ENCODE measurements around the gene ST6GAL1.
"Not testable (repeated sequence)": the region's sequence is repeated elsewhere in the genome, so short reads cannot be mapped to it uniquely, and the experiment has no call there.

The ST6GAL1 gene

GRCh38 chr3:186990277-186990676, 60.0 kb downstream of the ST6GAL1 start:
- H3K4me1 ChIP-seq (ENCODE audit: control insufficient read depth in 1 of 2, insufficient read depth in 2 of 2, low read length in 2 of 2), result no peaks in the 10 kb centered on the region

GRCh38 chr3:186990878-186991308, 60.6 kb downstream of the ST6GAL1 start:
- no CpG with 5 or more reads among the region's 5 CpGs for WGBS (ENCODE audit: extremely low coverage, insufficient coverage, insufficient read length)
- H3K4me2 ChIP-seq (ENCODE audit: low read length), result no peak overlapping the region

More at GRCh38 chr3:186990277-186990676, 60.0 kb downstream of the ST6GAL1 start:
- Histone ChIP-seq H3K4ac (ENCODE audit: low read depth, low read length) (no peak overlapping the region), H4K8ac (ENCODE audit: low read depth, low read length) (no peak overlapping the region), H3K36me3 (ENCODE audit: control insufficient read depth in 1 of 2, insufficient read depth in 2 of 2, low read length in 2 of 2) (no peaks in the 10 kb centered on the region), H2BK5ac (ENCODE audit: low read depth, low read length, poor library complexity) (no peak overlapping the region), H3K79me1 (ENCODE audit: low read length) (no peaks in the 10 kb centered on the region), H4K91ac (ENCODE audit: low read depth, low read length) (no peak overlapping the region), H3K4me2 (ENCODE audit: low read length) (no peak overlapping the region), H3K23ac (ENCODE audit: low read length) (no peak overlapping the region), H3K27me3 (ENCODE audit: insufficient read depth, low read length) (no peaks in the 10 kb centered on the region), H4K12ac (ENCODE audit: low read depth, low read length) (no peak overlapping the region), H3K9me3 (ENCODE audit: insufficient read depth, low read depth, low read length) (no peaks in the 10 kb centered on the region), H2BK120ac (ENCODE audit: insufficient read depth, low read length, poor library complexity) (no peak overlapping the region), H2BK12ac (ENCODE audit: low read length) (no peak overlapping the region), H3K18ac (ENCODE audit: low read length) (no peak overlapping the region), H3K4me3 (ENCODE audit: low read depth, low read length) (no peak overlapping the region), H2AK5ac (ENCODE audit: low read length) (no peak overlapping the region), H3K9ac (ENCODE audit: low read length) (no peak overlapping the region), H3K79me2 (ENCODE audit: control insufficient read depth, insufficient read depth, low read length, poor library complexity) (no peaks in the 10 kb centered on the region), H3K14ac (ENCODE audit: low read length) (no peak overlapping the region), H2AFZ (ENCODE audit: insufficient read depth, low read length, poor library complexity) (no peak overlapping the region), H3K27ac (ENCODE audit: low read depth, low read length) (no peak overlapping the region)
- no CpG with 5 or more reads among the region's 3 CpGs for WGBS (ENCODE audit: extremely low coverage, insufficient coverage, insufficient read length)
- no peak for DNase-seq

GRCh38 chr3:186991470-186991869, 61.1 kb downstream of the ST6GAL1 start:
- H3K4me3 ChIP-seq (ENCODE audit: low read depth, low read length), result no peak overlapping the region
- H3K79me1 ChIP-seq (ENCODE audit: low read length), result no peaks in the 10 kb centered on the region
- H3K4me2 ChIP-seq (ENCODE audit: low read length), result no peak overlapping the region
- no peak overlapping the region for H4K12ac ChIP-seq (ENCODE audit: low read depth, low read length)
- H3K4me1 ChIP-seq (ENCODE audit: control insufficient read depth in 1 of 2, insufficient read depth in 2 of 2, low read length in 2 of 2), result no peaks in the 10 kb centered on the region
- no peak overlapping the region for H3K27ac ChIP-seq (ENCODE audit: low read depth, low read length)
- no peak overlapping the region for H2AK5ac ChIP-seq (ENCODE audit: low read length)
- no peak overlapping the region for H2AFZ ChIP-seq (ENCODE audit: insufficient read depth, low read length, poor library complexity)
- H3K18ac ChIP-seq (ENCODE audit: low read length), result no peak overlapping the region
- H2BK5ac ChIP-seq (ENCODE audit: low read depth, low read length, poor library complexity), result no peak overlapping the region
- H3K27me3 ChIP-seq (ENCODE audit: insufficient read depth, low read length), result no peaks in the 10 kb centered on the region
- no peak overlapping the region for H4K91ac ChIP-seq (ENCODE audit: low read depth, low read length)
- no peaks in the 10 kb centered on the region for H3K36me3 ChIP-seq (ENCODE audit: control insufficient read depth in 1 of 2, insufficient read depth in 2 of 2, low read length in 2 of 2)
- no peak overlapping the region for H4K8ac ChIP-seq (ENCODE audit: low read depth, low read length)
- no peaks in the 10 kb centered on the region for H3K9me3 ChIP-seq (ENCODE audit: insufficient read depth, low read depth, low read length)
- H3K79me2 ChIP-seq (ENCODE audit: control insufficient read depth, insufficient read depth, low read length, poor library complexity), result no peaks in the 10 kb centered on the region
- DNase-seq, result no peak
- WGBS (ENCODE audit: extremely low coverage, insufficient coverage, insufficient read length), result no CpG with 5 or more reads among the region's 4 CpGs
- no peak overlapping the region for H2BK120ac ChIP-seq (ENCODE audit: insufficient read depth, low read length, poor library complexity)
- no peak overlapping the region for H3K23ac ChIP-seq (ENCODE audit: low read length)
- no peak overlapping the region for H2BK12ac ChIP-seq (ENCODE audit: low read length)
- H3K9ac ChIP-seq (ENCODE audit: low read length), result no peak overlapping the region
- H3K4ac ChIP-seq (ENCODE audit: low read depth, low read length), result no peak overlapping the region
- no peak overlapping the region for H3K14ac ChIP-seq (ENCODE audit: low read length)

More at GRCh38 chr3:186990878-186991308, 60.6 kb downstream of the ST6GAL1 start:
- H3K27me3 ChIP-seq (ENCODE audit: insufficient read depth, low read length), result no peaks in the 10 kb centered on the region
- no peak overlapping the region for H4K91ac ChIP-seq (ENCODE audit: low read depth, low read length)
- no peak overlapping the region for H3K9ac ChIP-seq (ENCODE audit: low read length)
- H2BK120ac ChIP-seq (ENCODE audit: insufficient read depth, low read length, poor library complexity), result no peak overlapping the region
- no peak overlapping the region for H2BK12ac ChIP-seq (ENCODE audit: low read length)
- no peak overlapping the region for H2AFZ ChIP-seq (ENCODE audit: insufficient read depth, low read length, poor library complexity)
- no peak overlapping the region for H3K4ac ChIP-seq (ENCODE audit: low read depth, low read length)
- H2AK5ac ChIP-seq (ENCODE audit: low read length), result no peak overlapping the region
- H3K36me3 ChIP-seq (ENCODE audit: control insufficient read depth in 1 of 2, insufficient read depth in 2 of 2, low read length in 2 of 2), result no peaks in the 10 kb centered on the region
- no peak overlapping the region for H3K4me3 ChIP-seq (ENCODE audit: low read depth, low read length)
- H3K18ac ChIP-seq (ENCODE audit: low read length), result no peak overlapping the region
- no peak overlapping the region for H2BK5ac ChIP-seq (ENCODE audit: low read depth, low read length, poor library complexity)
- peak; percentile 68 to 74 for DNase-seq
- no peaks in the 10 kb centered on the region for H3K79me2 ChIP-seq (ENCODE audit: control insufficient read depth, insufficient read depth, low read length, poor library complexity)
- H3K9me3 ChIP-seq (ENCODE audit: insufficient read depth, low read depth, low read length), result no peaks in the 10 kb centered on the region
- H4K8ac ChIP-seq (ENCODE audit: low read depth, low read length), result no peak overlapping the region
- no peak overlapping the region for H3K14ac ChIP-seq (ENCODE audit: low read length)
- no peaks in the 10 kb centered on the region for H3K79me1 ChIP-seq (ENCODE audit: low read length)
- no peak overlapping the region for H4K12ac ChIP-seq (ENCODE audit: low read depth, low read length)
- no peak overlapping the region for H3K27ac ChIP-seq (ENCODE audit: low read depth, low read length)
- no peaks in the 10 kb centered on the region for H3K4me1 ChIP-seq (ENCODE audit: control insufficient read depth in 1 of 2, insufficient read depth in 2 of 2, low read length in 2 of 2)
- H3K23ac ChIP-seq (ENCODE audit: low read length), result no peak overlapping the region

- not testable (repeated sequence) for H4K12ac ChIP-seq (ENCODE audit: low read depth, low read length); DNase-seq; H3K9ac ChIP-seq (ENCODE audit: low read length); H3K23ac ChIP-seq (ENCODE audit: low read length); H3K4me2 ChIP-seq (ENCODE audit: low read length); H3K4ac ChIP-seq (ENCODE audit: low read depth, low read length); H3K27me3 ChIP-seq (ENCODE audit: insufficient read depth, low read length); H3K9me3 ChIP-seq (ENCODE audit: insufficient read depth, low read depth, low read length); H3K36me3 ChIP-seq (ENCODE audit: control insufficient read depth in 1 of 2, insufficient read depth in 2 of 2, low read length in 2 of 2); H3K79me2 ChIP-seq (ENCODE audit: control insufficient read depth, insufficient read depth, low read length, poor library complexity); H2BK12ac ChIP-seq (ENCODE audit: low read length); H3K79me1 ChIP-seq (ENCODE audit: low read length); H2AK5ac ChIP-seq (ENCODE audit: low read length); H2BK5ac ChIP-seq (ENCODE audit: low read depth, low read length, poor library complexity); H3K4me3 ChIP-seq (ENCODE audit: low read depth, low read length); H4K8ac ChIP-seq (ENCODE audit: low read depth, low read length); H4K91ac ChIP-seq (ENCODE audit: low read depth, low read length); H2AFZ ChIP-seq (ENCODE audit: insufficient read depth, low read length, poor library complexity); H3K18ac ChIP-seq (ENCODE audit: low read length); H2BK120ac ChIP-seq (ENCODE audit: insufficient read depth, low read length, poor library complexity); H3K4me1 ChIP-seq (ENCODE audit: control insufficient read depth in 1 of 2, insufficient read depth in 2 of 2, low read length in 2 of 2); H3K14ac ChIP-seq (ENCODE audit: low read length); H3K27ac ChIP-seq (ENCODE audit: low read depth, low read length)
- WGBS (ENCODE audit: extremely low coverage, insufficient coverage, insufficient read length), result no CpG with 5 or more reads among the region's 1 CpG
Measured at GRCh38 chr3:186992096-186992495, 61.8 kb downstream of the ST6GAL1 start.
